ENCODE measurements around the gene CNNM2.

DNA sequence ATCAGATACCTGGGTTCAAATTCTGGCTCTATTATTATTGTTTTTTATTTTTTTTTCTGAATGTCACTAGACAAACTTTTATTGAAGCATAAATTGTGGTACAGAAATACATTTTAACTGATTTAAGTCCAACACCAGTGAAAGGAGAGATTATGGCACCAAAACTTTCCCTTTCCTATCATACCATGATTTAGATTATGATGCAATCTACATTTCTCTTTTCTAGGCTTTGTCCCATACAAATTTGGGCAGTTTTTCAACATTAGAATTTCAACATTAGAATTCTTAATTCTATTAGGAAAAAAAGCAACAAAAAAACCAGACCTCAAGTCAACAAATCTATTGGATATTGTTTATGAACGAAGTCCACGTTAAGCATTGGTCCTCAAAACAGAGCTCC is 37.8 kb upstream of the CNNM2 start:
- TF ChIP-seq CTCF (conservative IDR thresholded peaks at IDR 0.05; ENCODE audit: low read depth, low read length), result no peak
- TF ChIP-seq EZH2 (IDR thresholded peaks at IDR 0.05; ENCODE audit: low read length, unreplicated experiment), result no peak
